T-helper 1 cell treated with Interleukin-12 subunit alpha and Interleukin-12 subunit beta and Interleukin-4 antibody, amounts not matched to agents 30 ng/mL and 1 ng/mL, for 36 hours (primary cell): ENCODE data around the gene LITAF. TPM values are rescaled to one million over a fixed set of nuclear protein-coding genes. Genes with fewer than 3 reads are reported as not detected.
"Not testable (repeated sequence)": the region's sequence is repeated elsewhere in the genome, so short reads cannot be mapped to it uniquely, and the experiment has no call there.

Experiments
- intact Hi-C: fragments of 100-400 bp; cut with micrococcal nuclease; formaldehyde crosslinking; loops from one replicate; pipeline ENCODE4 v1.15.1; 2024
- total RNA-seq: library from RNA; stranded (reverse); gene quantifications from 2 replicates; pipeline ENCODE4 v1.2.3, GENCODE V29; 2022

LITAF gene
- total RNA-seq, 1 donor from 2014 or later: 126 TPM

- intact Hi-C loops: no loop called here
These were observed 34.8 kb upstream of the LITAF start for GRCh38 chr16:11621539-11621919.

- intact Hi-C loops: no loop called here
These were observed 33.7 kb upstream of the LITAF start for GRCh38 chr16:11620243-11621003.

DNA sequence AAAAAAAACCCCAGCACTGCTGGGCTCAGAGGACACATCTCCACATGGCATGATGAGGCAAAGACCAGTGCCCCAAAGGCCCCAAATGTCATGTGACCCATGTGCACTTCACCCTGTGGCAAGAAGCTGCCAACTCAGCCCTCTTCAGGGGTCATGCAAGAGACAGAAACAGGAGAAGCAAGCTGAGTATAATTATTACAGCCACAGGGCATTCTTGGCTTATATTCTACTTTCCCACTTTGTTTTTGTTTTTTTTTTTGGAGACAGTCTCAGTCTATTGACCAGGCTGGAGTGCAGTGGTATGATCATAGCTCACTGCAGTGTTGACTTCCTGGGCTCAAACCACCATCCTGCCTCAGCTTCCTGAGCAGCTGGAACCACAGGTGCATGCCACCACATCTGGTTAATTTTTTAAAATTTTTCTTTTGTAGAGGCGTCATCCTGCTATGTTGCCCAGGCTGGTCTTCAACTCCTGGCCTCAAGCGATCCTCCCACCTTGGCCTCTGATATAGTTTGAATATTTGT lies 32.7 kb upstream of the LITAF start:
- intact Hi-C loops: loop anchor here (1.0 kb wide), 2 partner anchors 22 to 35 kb away; no protein-coding TSS in a partner anchor

DNA sequence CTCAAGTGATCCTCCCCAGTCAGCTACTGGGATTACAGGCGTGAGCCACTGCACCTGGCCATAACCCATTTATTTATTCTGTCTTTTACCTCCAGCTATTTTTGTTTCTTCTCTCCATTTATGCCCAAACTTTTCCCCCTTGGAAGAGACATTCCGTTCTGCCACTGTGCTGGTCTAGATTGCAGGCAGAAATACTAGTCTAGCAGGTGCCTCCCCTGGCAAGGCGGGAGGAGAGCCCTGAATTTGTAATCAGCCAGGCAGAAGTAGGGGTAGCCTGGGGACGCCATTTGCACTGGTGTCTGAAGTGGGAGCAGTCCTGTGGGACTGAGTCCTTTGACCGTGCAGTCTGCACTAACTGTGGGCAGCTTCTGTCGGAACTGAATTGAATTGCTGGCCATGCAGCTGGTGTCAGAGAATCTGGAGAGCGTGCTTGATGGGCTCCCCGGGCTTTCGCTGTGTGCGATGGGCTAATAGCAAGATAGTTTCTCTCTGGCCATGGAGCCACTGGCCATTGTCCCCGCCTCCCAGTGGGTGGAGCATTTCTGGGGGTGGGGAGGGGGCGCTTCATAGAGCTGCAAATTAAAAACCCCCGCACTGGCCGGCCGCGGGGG lies 31.5 kb upstream of the LITAF start:
- intact Hi-C loops: no loop called here

DNA sequence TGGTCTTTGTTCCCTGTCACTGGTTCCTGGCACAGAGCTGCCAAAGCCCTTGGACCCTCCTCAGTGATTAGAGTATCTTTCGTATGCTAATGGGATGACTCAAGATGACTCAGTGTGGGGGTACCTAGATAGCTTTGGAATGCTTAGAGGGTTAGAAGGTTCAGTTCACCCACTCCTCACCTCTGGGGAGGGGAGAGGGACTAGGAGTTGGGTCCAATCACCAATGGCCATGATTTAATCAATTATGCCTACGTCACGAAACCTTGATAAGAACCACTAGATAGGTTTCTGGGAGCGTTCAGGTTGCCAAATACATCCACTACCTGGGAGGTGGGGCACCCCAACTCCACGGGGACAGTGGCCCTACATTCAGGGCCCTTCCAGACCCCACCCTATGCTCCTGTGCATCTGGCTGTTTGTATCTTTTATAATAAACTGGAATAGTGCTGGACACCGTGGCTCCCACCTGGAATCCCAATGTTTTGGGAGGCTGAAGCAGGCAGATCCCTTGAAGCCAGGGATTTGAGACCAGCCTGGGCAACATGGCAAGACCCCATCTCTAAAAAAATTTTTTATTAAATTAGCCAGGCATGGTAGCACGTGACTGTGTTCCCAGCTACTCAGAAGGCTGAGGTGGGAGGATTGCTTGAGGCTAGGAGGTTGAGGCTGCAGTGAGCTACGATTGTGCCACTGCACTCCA lies 29.2 kb upstream of the LITAF start:
- intact Hi-C loops: no loop called here

GRCh38 chr16:11614587-11615175 lies 28.0 kb upstream of the LITAF start:
- intact Hi-C loops: no loop called here

GRCh38 chr16:11613381-11614303 lies 26.9 kb upstream of the LITAF start:
- intact Hi-C loops: no loop called here

GRCh38 chr16:11612665-11613025 lies 25.9 kb upstream of the LITAF start:
- intact Hi-C loops: no loop called here

- intact Hi-C loops: no loop called here
These were observed 25.3 kb upstream of the LITAF start for GRCh38 chr16:11611871-11612664.

GRCh38 chr16:11610580-11610979 lies 23.9 kb upstream of the LITAF start:
- intact Hi-C loops: no loop called here

GRCh38 chr16:11610121-11610505 lies 23.4 kb upstream of the LITAF start:
- intact Hi-C loops: no loop called here

DNA sequence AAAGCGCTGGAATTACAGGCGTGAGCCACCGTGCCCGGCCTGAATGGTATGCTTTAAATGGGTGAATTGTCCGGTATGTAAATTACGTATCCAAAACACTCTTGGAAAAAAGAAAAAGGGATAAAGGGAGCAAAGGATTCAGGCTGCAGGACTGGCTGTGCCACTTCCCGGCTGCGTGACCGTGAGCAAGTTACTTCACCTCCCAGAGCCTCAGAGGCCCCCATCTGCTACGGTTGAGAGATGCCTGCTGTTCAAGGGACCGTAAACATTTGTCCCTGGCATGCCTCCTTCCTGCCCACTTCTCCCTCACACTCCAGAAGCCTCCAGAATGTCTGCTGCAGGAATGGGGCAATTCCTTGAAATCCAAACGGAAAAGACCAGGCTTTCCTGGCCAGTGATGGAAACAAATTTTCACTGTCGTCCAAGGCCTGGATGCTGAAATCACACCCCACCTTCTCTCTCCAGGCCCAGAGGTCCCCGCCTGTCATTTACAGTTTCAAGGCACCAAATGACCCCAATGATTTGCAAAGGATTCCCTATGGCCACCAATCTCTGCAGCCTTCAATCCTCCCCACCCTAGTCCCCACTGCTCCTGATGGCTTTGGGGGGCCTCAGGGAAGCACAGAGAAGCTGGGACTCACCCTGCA lies 22.9 kb upstream of the LITAF start:
- intact Hi-C loops: no loop called here

GRCh38 chr16:11605891-11606290 lies 19.2 kb upstream of the LITAF start:
- intact Hi-C loops: no loop called here

- intact Hi-C loops: no loop called here
These were observed 18.8 kb upstream of the LITAF start for GRCh38 chr16:11605564-11605886.

GRCh38 chr16:11604783-11605563 lies 18.3 kb upstream of the LITAF start:
- intact Hi-C loops: no loop called here

GRCh38 chr16:11604296-11604695 lies 17.6 kb upstream of the LITAF start:
- intact Hi-C loops: not testable (repeated sequence)

DNA sequence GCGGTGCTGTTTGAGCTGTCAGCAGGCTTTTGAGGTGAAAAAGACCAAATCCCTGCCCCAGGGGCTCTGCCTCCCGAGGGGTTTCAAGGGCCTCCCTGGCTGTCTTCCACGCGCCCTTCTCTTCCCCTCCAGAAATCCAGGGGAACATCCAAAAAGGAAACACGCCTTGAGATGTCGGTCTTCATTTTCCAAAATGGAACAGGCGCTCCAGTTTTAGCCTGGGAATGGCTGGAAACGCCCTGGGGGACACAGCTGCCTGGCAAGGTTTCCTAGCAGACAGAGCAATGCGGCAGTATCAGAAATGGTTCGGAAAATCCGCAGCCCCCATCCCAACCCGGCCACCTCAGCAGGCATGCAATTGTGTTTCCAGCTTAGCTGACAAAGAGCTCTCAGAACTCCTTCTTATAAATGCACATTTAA lies 16.6 kb upstream of the LITAF start:
- intact Hi-C loops: no loop called here

- intact Hi-C loops: no loop called here
These were observed 15.6 kb upstream of the LITAF start for GRCh38 chr16:11602321-11602720.

DNA sequence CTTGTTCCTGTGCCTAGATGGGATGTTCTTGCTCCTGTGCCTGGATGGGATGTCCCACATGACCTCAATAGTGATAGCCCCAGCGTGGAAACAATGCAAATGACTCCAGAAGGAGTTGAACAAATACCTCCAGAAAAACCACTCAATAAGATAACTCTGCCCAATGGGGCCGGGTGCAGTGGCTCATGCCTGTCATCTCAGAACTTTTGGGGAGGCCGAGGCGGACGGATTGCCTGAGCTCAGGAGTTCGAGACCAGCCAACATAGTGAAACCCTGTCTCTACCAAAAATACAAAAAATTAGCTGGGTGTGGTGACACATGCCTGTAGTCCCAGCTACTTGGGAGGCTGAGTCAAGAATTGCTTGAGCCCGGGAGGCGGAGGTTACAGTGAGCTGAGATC lies 15.2 kb upstream of the LITAF start:
- intact Hi-C loops: no loop called here
